ENCODE results near the gene NLGN1. TPM values are rescaled to one million over a fixed set of nuclear protein-coding genes. Genes with fewer than 3 reads are reported as not detected.

Gene NLGN1
- total and polyA plus RNA-seq, 2 of the 8 experiments (the other 6 are each of a cell fraction or from before 2014, with no cell fraction given), result 7.8 to 14.8 TPM

DNA sequence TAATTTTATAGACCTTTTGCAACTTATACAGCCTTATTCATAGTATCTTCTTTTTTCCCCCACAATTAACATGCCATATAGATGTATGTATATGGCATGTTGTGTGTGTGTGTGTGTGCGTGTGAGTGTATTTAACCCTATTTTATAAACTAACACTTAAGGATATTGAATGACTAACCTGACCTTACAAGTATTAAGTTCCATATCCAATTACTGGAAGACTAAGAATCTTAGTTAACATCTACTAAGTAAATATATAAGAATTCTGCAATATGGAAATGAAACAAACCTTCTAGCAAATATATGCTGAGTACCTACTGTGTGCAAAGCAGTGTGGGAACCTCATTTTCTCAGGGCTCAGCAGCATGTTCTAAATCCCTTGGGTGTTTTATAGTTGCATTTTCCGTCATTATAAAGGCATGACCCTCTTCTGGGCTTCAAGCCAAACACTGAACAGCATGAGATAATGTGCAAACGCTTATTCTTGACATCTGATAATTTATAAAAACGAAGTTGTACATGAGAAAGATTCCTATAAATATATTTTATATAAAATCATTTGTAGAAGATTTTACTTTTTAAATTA, 105.5 kb downstream of the NLGN1 start (continued):
- no peak for TF ChIP-seq BACH1 (IDR thresholded peaks at IDR 0.05; ENCODE audit: low read length)
- no peak for TF ChIP-seq BCL11A (IDR thresholded peaks at IDR 0.05; ENCODE audit: low read depth in 2 of 2, low read length in 2 of 2)
- no peak for TF ChIP-seq GABPA (IDR thresholded peaks at IDR 0.05; ENCODE audit: borderline replicate concordance, insufficient read depth, low read length)
- no peak for TF ChIP-seq JUN (IDR thresholded peaks at IDR 0.05; ENCODE audit: low read depth, low read length)
